Posterior cingulate gyrus (tissue), 11 donors: ENCODE results near the gene ARSG.
"Not testable (repeated sequence)": the region's sequence is repeated elsewhere in the genome, so short reads cannot be mapped to it uniquely, and the experiment has no call there.

ENCODE experiments used
- DNase-seq, 10 donors: peaks; one replicate each; pipeline versions ENCODE4 v3.0.0 to v3.0.0-alpha.2; 2020 to 2021; ENCODE audit warnings: mixed read lengths in 3 of 10
- intact Hi-C: fragments of 100-400 bp; cut with DNase I; formaldehyde crosslinking; loops from one replicate; pipeline ENCODE4 v1.15.1; 2023

ARSG gene

GRCh38 chr17:68302066-68302564, 10.8 kb downstream of the ARSG start:
- intact Hi-C loops: no loop called here
- DNase-seq: no peak

GRCh38 chr17:68302666-68303065, 11.4 kb downstream of the ARSG start:
- no peak for DNase-seq
- intact Hi-C loops: no loop called here

- intact Hi-C loops: no loop called here
- no peak for DNase-seq
Observed at GRCh38 chr17:68304706-68305105, 13.4 kb downstream of the ARSG start.

GRCh38 chr17:68305142-68305541, 13.8 kb downstream of the ARSG start:
- intact Hi-C loops: no loop called here

GRCh38 chr17:68306819-68307218, 15.5 kb downstream of the ARSG start:
- intact Hi-C loops: no loop called here
- DNase-seq: no peak

More at GRCh38 chr17:68305142-68305541, 13.8 kb downstream of the ARSG start:
- no peak for DNase-seq

- intact Hi-C loops: no loop called here
- DNase-seq: no peak
Observed at GRCh38 chr17:68307443-68307842, 16.1 kb downstream of the ARSG start.

- DNase-seq, intact Hi-C loops: not testable (repeated sequence)
Observed at GRCh38 chr17:68308486-68308885, 17.2 kb downstream of the ARSG start.

- DNase-seq, intact Hi-C loops: not testable (repeated sequence)
Observed at GRCh38 chr17:68309066-68309670, 17.9 kb downstream of the ARSG start.

GRCh38 chr17:68310152-68310551, 18.9 kb downstream of the ARSG start:
- intact Hi-C loops: no loop called here
- no peak for DNase-seq

- intact Hi-C loops: no loop called here
- no peak for DNase-seq
Observed at GRCh38 chr17:68314916-68315535, 23.7 kb downstream of the ARSG start.

- intact Hi-C loops: no loop called here
- DNase-seq: no peak
Observed at GRCh38 chr17:68315930-68316329, 24.6 kb downstream of the ARSG start.

GRCh38 chr17:68317458-68317857, 26.2 kb downstream of the ARSG start:
- intact Hi-C loops: no loop called here
- no peak for DNase-seq

- DNase-seq: no peak
- intact Hi-C loops: no loop called here
Observed at GRCh38 chr17:68318103-68318991, 27.1 kb downstream of the ARSG start.

GRCh38 chr17:68319410-68320162, 28.3 kb downstream of the ARSG start:
- intact Hi-C loops: no loop called here

GRCh38 chr17:68320311-68320865, 29.1 kb downstream of the ARSG start:
- DNase-seq: no peak
- intact Hi-C loops: no loop called here

More at GRCh38 chr17:68319410-68320162, 28.3 kb downstream of the ARSG start:
- no peak for DNase-seq

GRCh38 chr17:68320943-68321555, 29.8 kb downstream of the ARSG start:
- intact Hi-C loops: no loop called here
- no peak for DNase-seq

GRCh38 chr17:68321556-68321954, 30.3 kb downstream of the ARSG start:
- intact Hi-C loops: no loop called here

GRCh38 chr17:68322630-68323029, 31.3 kb downstream of the ARSG start:
- DNase-seq: no peak
- intact Hi-C loops: no loop called here

More at GRCh38 chr17:68321556-68321954, 30.3 kb downstream of the ARSG start:
- DNase-seq: no peak

- intact Hi-C loops: no loop called here
- no peak for DNase-seq
Observed at GRCh38 chr17:68324114-68324513, 32.8 kb downstream of the ARSG start.
